ENCODE measurements around the gene CCDC150.

DNA sequence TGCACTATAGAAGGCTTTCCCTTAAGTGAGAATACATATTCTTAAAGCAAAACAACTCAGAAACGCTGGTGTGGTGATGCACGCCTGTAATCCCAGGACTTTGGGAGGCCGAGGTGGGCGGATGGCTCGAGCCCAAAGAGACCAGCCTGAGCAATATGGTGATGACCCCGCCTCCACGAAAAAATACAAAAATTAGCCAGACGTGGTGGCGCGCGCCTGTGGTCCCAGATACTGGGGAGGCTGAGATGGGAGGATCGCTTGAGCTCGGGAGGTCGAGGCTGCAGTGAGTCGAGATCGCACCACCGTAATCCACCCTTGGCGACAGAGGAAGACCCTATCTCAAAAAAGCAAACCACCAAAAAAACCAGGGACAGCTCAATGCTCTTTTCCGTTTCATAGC, 750 bp upstream of the CCDC150 start:
- TF ChIP-seq, protein P1, sequence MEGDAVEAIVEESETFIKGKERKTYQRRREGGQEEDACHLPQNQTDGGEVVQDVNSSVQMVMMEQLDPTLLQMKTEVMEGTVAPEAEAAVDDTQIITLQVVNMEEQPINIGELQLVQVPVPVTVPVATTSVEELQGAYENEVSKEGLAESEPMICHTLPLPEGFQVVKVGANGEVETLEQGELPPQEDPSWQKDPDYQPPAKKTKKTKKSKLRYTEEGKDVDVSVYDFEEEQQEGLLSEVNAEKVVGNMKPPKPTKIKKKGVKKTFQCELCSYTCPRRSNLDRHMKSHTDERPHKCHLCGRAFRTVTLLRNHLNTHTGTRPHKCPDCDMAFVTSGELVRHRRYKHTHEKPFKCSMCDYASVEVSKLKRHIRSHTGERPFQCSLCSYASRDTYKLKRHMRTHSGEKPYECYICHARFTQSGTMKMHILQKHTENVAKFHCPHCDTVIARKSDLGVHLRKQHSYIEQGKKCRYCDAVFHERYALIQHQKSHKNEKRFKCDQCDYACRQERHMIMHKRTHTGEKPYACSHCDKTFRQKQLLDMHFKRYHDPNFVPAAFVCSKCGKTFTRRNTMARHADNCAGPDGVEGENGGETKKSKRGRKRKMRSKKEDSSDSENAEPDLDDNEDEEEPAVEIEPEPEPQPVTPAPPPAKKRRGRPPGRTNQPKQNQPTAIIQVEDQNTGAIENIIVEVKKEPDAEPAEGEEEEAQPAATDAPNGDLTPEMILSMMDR (IDR thresholded peaks at IDR 0.05), result no peak
- TF ChIP-seq EZH2 (IDR thresholded peaks at IDR 0.05; ENCODE audit: borderline replicate concordance, insufficient read depth, low read depth, low read length, poor library complexity, severe bottlenecking), result no peak

All from B cell (primary cell).